GM23248 (cell line): ENCODE data around the gene SMOC2. TPM values are rescaled to one million over a fixed set of nuclear protein-coding genes. Genes with fewer than 3 reads are reported as not detected.

Experiments used
- DNase-seq: peaks from one replicate; pipeline ENCODE4 v3.0.0-alpha.2; 2015
- H2AFZ ChIP-seq: fragments of 200-600 bp; sonication (generic); 2 replicates; pipeline ENCODE4 v1.6.1; 2016; ENCODE audit warnings: antibody characterized with exemption
- H3F3A ChIP-seq: fragments of 200-600 bp; sonication (generic); 2 replicates; pipeline ENCODE4 v1.6.1; 2016; ENCODE audit warnings: mild to moderate bottlenecking, antibody characterized with exemption, mixed run types; ENCODE audit not compliant: insufficient read depth
- H3K27ac ChIP-seq: fragments of 200-600 bp; sonication (generic); 2 replicates; pipeline ENCODE4 v1.5.1; 2016; ENCODE audit warnings: mild to moderate bottlenecking
- H3K27me3 ChIP-seq: fragments of 200-600 bp; sonication (generic); replicated peaks from 2 replicates; pipeline ENCODE4 v1.6.1; 2016; ENCODE audit warnings: mild to moderate bottlenecking; ENCODE audit not compliant: insufficient read depth
- H3K36me3 ChIP-seq: fragments of 200-600 bp; sonication (generic); 2 replicates; pipeline ENCODE4 v1.6.1; 2016; ENCODE audit warnings: low read depth, mild to moderate bottlenecking
- H3K4me1 ChIP-seq: fragments of 200-600 bp; sonication (generic); 2 replicates; pipeline ENCODE4 v1.6.1; 2016; ENCODE audit warnings: mild to moderate bottlenecking; ENCODE audit not compliant: insufficient read depth
- H3K4me2 ChIP-seq: fragments of 200-600 bp; sonication (generic); one replicate; pipeline ENCODE4 v1.6.1; 2016; ENCODE audit warnings: mild to moderate bottlenecking; ENCODE audit not compliant: unreplicated experiment
- H3K4me3 ChIP-seq: fragments of 200-600 bp; sonication (generic); 2 replicates; pipeline ENCODE4 v1.5.1; 2016; ENCODE audit warnings: mild to moderate bottlenecking
- H3K79me2 ChIP-seq: fragments of 200-600 bp; sonication (generic); 2 replicates; pipeline ENCODE4 v1.6.1; 2016; ENCODE audit warnings: mild to moderate bottlenecking; ENCODE audit not compliant: insufficient read depth
- H3K9ac ChIP-seq: fragments of 200-600 bp; sonication (generic); 2 replicates; pipeline ENCODE4 v1.6.1; 2016; ENCODE audit warnings: mild to moderate bottlenecking
- H3K9me2 ChIP-seq: fragments of 200-600 bp; sonication (generic); 2 replicates; pipeline ENCODE4 v1.6.1; 2016; ENCODE audit warnings: mixed run types, mild to moderate bottlenecking, moderate library complexity; ENCODE audit not compliant: insufficient read depth
- H3K9me3 ChIP-seq: fragments of 200-600 bp; sonication (generic); one replicate; pipeline ENCODE4 v1.6.1; 2017; ENCODE audit warnings: low read depth
- H4K20me1 ChIP-seq: fragments of 200-600 bp; sonication (generic); 2 replicates; pipeline ENCODE4 v1.6.0; 2016; ENCODE audit not compliant: insufficient read depth
- EZH2 ChIP-seq: fragments of 200-600 bp; sonication (generic); IDR thresholded peaks from 2 replicates; pipeline ENCODE4 v1.6.1; 2018; ENCODE audit warnings: antibody characterized with exemption, mild to moderate bottlenecking; ENCODE audit not compliant: insufficient read depth, poor library complexity, severe bottlenecking
- EZH2phosphoT487 ChIP-seq: fragments of 200-600 bp; sonication (generic); IDR thresholded peaks from 2 replicates; pipeline ENCODE4 v1.6.1; 2018; ENCODE audit warnings: antibody characterized with exemption, moderate library complexity, mild to moderate bottlenecking, low read depth; ENCODE audit not compliant: insufficient read depth
- WGBS, 2 experiments: methylation state at CpG; one replicate each; pipeline ENCODE4 v1.1.6; 2015 to 2017; ENCODE audit warnings: low lambda C conversion rate in 2 of 2, low coverage in 1 of 2; ENCODE audit errors: missing lambda C conversion rate in 2 of 2; 5-methylcytosine and 5-hydroxymethylcytosine counted together
- in situ Hi-C: fragments of 300-500 bp; cut with MboI; formaldehyde crosslinking; loops from 2 replicates; pipeline ENCODE4 v1.15.0; 2020
- polyA plus RNA-seq: library from polyadenylated mRNA; unstranded; fragments of >200 nt; fragmentation: Nextera tagmentation; extraction: Ambion mirVana; gene quantifications from 2 replicates; pipeline ENCODE4 v1.2.1, GENCODE V29; 2016
- total RNA-seq: library from RNA; depleted of rRNA; stranded (reverse); fragments of >200 nt; shearing (Covaris generic); gene quantifications from 2 replicates; pipeline ENCODE4 v1.2.3, GENCODE V29; 2014

The SMOC2 gene
- total and polyA plus RNA-seq, 2 experiments from 2014 or later: not detected

GRCh38 chr6:168457653-168457934, 16.6 kb downstream of the SMOC2 start:
- TF ChIP-seq EZH2phosphoT487: no peak
- no peak for TF ChIP-seq EZH2
- Histone ChIP-seq H4K20me1 (no peaks in the 10 kb centered on the region), H3F3A (no peaks in the 10 kb centered on the region), H3K27ac (no peak overlapping the region), H3K36me3 (no peaks in the 10 kb centered on the region), H3K9ac (no peak overlapping the region), H3K4me1 (no peaks in the 10 kb centered on the region), H3K9me2 (no peaks in the 10 kb centered on the region), H3K27me3 (no peaks in the 10 kb centered on the region), H3K9me3 (no peaks in the 10 kb centered on the region), H3K79me2 (no peaks in the 10 kb centered on the region), H2AFZ (no peak overlapping the region), H3K4me2 (no peak overlapping the region), H3K4me3 (no peak overlapping the region)
- in situ Hi-C loops: no loop called here
- 49 to 51% methylated on average over 4 to 7 of the region's 7 CpGs for WGBS, 2 experiments
- DNase-seq: no peak

- no peak overlapping the region for H3K9ac ChIP-seq
- no peaks in the 10 kb centered on the region for H3F3A ChIP-seq
- no peak for TF ChIP-seq EZH2
- no peak for TF ChIP-seq EZH2phosphoT487
- H3K36me3 ChIP-seq: no peaks in the 10 kb centered on the region
- in situ Hi-C loops: no loop called here
- no peaks in the 10 kb centered on the region for H3K9me2 ChIP-seq
- H3K27ac ChIP-seq: no peak overlapping the region
- WGBS, 2 experiments: 59 to 63% methylated on average over 8 to 12 of the region's 12 CpGs
- no peak for DNase-seq
- no peak overlapping the region for H2AFZ ChIP-seq
- no peaks in the 10 kb centered on the region for H3K79me2 ChIP-seq
- no peak overlapping the region for H3K4me2 ChIP-seq
- H3K4me3 ChIP-seq: no peak overlapping the region
- no peaks in the 10 kb centered on the region for H4K20me1 ChIP-seq
- H3K4me1 ChIP-seq: no peaks in the 10 kb centered on the region
- H3K27me3 ChIP-seq: no peaks in the 10 kb centered on the region
- no peaks in the 10 kb centered on the region for H3K9me3 ChIP-seq
Observed at GRCh38 chr6:168458101-168458500, 17.1 kb downstream of the SMOC2 start.

GRCh38 chr6:168459572-168459971, 18.6 kb downstream of the SMOC2 start:
- Histone ChIP-seq H3K9ac (no peak overlapping the region), H3F3A (no peaks in the 10 kb centered on the region), H3K27me3 (no peaks in the 10 kb centered on the region), H2AFZ (no peak overlapping the region), H3K27ac (no peak overlapping the region), H4K20me1 (no peaks in the 10 kb centered on the region), H3K36me3 (no peaks in the 10 kb centered on the region), H3K9me2 (no peaks in the 10 kb centered on the region), H3K4me3 (no peak overlapping the region), H3K4me2 (no peak overlapping the region), H3K79me2 (no peaks in the 10 kb centered on the region), H3K9me3 (no peaks in the 10 kb centered on the region), H3K4me1 (no peaks in the 10 kb centered on the region)
- 67 to 75% methylated on average over 5 to 9 of the region's 9 CpGs for WGBS, 2 experiments
- in situ Hi-C loops: no loop called here
- TF ChIP-seq EZH2 (no peak), EZH2phosphoT487 (no peak)
- DNase-seq: no peak

GRCh38 chr6:168462289-168462853, 21.4 kb downstream of the SMOC2 start:
- Histone ChIP-seq H4K20me1 (no peaks in the 10 kb centered on the region), H3K79me2 (no peaks in the 10 kb centered on the region), H3K9ac (no peak overlapping the region), H3K36me3 (no peaks in the 10 kb centered on the region), H3K9me2 (no peaks in the 10 kb centered on the region), H3K27ac (no peak overlapping the region), H3K27me3 (no peaks in the 10 kb centered on the region), H3F3A (no peaks in the 10 kb centered on the region), H3K4me1 (no peaks in the 10 kb centered on the region), H3K4me3 (no peak overlapping the region), H2AFZ (no peak overlapping the region), H3K4me2 (no peak overlapping the region), H3K9me3 (no peaks in the 10 kb centered on the region)
- TF ChIP-seq EZH2 (no peak), EZH2phosphoT487 (no peak)
- WGBS, 2 experiments: 37 to 40% methylated on average over 8 of the region's 8 CpGs
- no peak for DNase-seq
- in situ Hi-C loops: no loop called here

- DNase-seq: no peak
- 28 to 33% methylated on average over 4 of the region's 4 CpGs for WGBS, 2 experiments
- Histone ChIP-seq H3K9ac (no peak overlapping the region), H3K27ac (no peak overlapping the region), H3K4me1 (no peaks in the 10 kb centered on the region), H3K36me3 (no peaks in the 10 kb centered on the region), H3K4me3 (no peak overlapping the region), H3K9me3 (no peaks in the 10 kb centered on the region), H4K20me1 (no peaks in the 10 kb centered on the region), H3F3A (no peaks in the 10 kb centered on the region), H3K79me2 (no peaks in the 10 kb centered on the region), H3K4me2 (no peak overlapping the region), H3K9me2 (no peaks in the 10 kb centered on the region), H3K27me3 (no peaks in the 10 kb centered on the region), H2AFZ (no peak overlapping the region)
- in situ Hi-C loops: no loop called here
- no peak for TF ChIP-seq EZH2
- no peak for TF ChIP-seq EZH2phosphoT487
Observed at GRCh38 chr6:168464546-168464945, 23.6 kb downstream of the SMOC2 start.
